NCI-H2227 (cell line): Measurements from ENCODE around the gene ARHGAP12.

Experiments
- DNase-seq: peaks from one replicate; lab custom pipeline; 2025; ENCODE audit not compliant: unreplicated experiment; lab: John Stamatoyannopoulos, UW

ARHGAP12 gene

GRCh38 chr10:31822616-31823318 lies 105.9 kb downstream of the ARHGAP12 start:
- no peak for DNase-seq

- no peak for DNase-seq
These were observed 106.5 kb downstream of the ARHGAP12 start for GRCh38 chr10:31822150-31822549.

GRCh38 chr10:31820778-31821369 lies 107.8 kb downstream of the ARHGAP12 start:
- no peak for DNase-seq

GRCh38 chr10:31820096-31820495 lies 108.5 kb downstream of the ARHGAP12 start:
- DNase-seq, result no peak

- DNase-seq, result no peak
These were observed 109.2 kb downstream of the ARHGAP12 start for GRCh38 chr10:31819391-31819820.

GRCh38 chr10:31816318-31816717 lies 112.3 kb downstream of the ARHGAP12 start:
- DNase-seq, result no peak

GRCh38 chr10:31808258-31809218 lies 120.1 kb downstream of the ARHGAP12 start:
- peak; percentile 48 for DNase-seq

GRCh38 chr10:31804352-31804810 lies 124.2 kb downstream of the ARHGAP12 start:
- no peak for DNase-seq

- no peak for DNase-seq
These were observed 124.9 kb downstream of the ARHGAP12 start for GRCh38 chr10:31803606-31804351.

GRCh38 chr10:31799181-31799580 lies 129.4 kb downstream of the ARHGAP12 start:
- DNase-seq, result no peak

- no peak for DNase-seq
These were observed 135.9 kb downstream of the ARHGAP12 start for GRCh38 chr10:31792745-31793144.

- DNase-seq, result no peak
These were observed 139.1 kb downstream of the ARHGAP12 start for GRCh38 chr10:31789555-31789954.

- no peak for DNase-seq
These were observed 145.9 kb downstream of the ARHGAP12 start for GRCh38 chr10:31782701-31783100.

GRCh38 chr10:31780717-31781116 lies 147.9 kb downstream of the ARHGAP12 start:
- no peak for DNase-seq

GRCh38 chr10:31778627-31779026 lies 150.0 kb downstream of the ARHGAP12 start:
- DNase-seq, result no peak

- DNase-seq, result no peak
These were observed 152.5 kb downstream of the ARHGAP12 start for GRCh38 chr10:31776159-31776558.

GRCh38 chr10:31774928-31775650 lies 153.5 kb downstream of the ARHGAP12 start:
- no peak for DNase-seq

- peak; percentile 19 for DNase-seq
These were observed 154.2 kb downstream of the ARHGAP12 start for GRCh38 chr10:31774299-31774900.

GRCh38 chr10:31773749-31774298 lies 154.8 kb downstream of the ARHGAP12 start:
- no peak for DNase-seq
